Measurements from ENCODE around the gene RNF212B.
A peak's percentile ranks its signal among the peaks of the same experiment; 100 is the strongest.
"Not testable (repeated sequence)": the region's sequence is repeated elsewhere in the genome, so short reads cannot be mapped to it uniquely, and the experiment has no call there.

The RNF212B gene

DNA sequence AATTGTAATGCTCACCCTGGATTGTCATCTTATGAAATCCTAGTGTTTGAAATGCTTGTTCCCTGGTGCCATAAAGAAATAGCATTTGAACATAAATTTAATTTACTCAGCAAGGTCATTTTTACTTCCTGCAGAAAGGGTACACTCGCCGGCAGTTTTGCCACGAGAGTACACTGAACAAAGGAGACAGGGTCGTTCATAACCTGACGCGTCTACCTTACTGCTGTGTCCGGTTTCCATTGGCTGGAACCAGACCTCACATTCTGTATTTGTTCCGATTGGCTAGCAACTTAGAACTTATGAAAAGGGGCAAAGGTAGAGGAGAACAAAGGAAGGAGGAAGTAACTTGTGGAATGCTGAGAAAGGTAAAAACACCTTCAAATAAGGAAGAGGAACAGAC is 23.1 kb downstream of the RNF212B start:
- not testable (repeated sequence) for H3K27ac Mint-ChIP-seq; H3K4me3 Mint-ChIP-seq; H3K36me3 Mint-ChIP-seq (ENCODE audit: low read depth); H3K4me1 Mint-ChIP-seq (ENCODE audit: low read depth); H3K9me3 Mint-ChIP-seq
- peaks cover 41% of the 10 kb centered on the region for H3K27me3 Mint-ChIP-seq (ENCODE audit: low read depth)

DNA sequence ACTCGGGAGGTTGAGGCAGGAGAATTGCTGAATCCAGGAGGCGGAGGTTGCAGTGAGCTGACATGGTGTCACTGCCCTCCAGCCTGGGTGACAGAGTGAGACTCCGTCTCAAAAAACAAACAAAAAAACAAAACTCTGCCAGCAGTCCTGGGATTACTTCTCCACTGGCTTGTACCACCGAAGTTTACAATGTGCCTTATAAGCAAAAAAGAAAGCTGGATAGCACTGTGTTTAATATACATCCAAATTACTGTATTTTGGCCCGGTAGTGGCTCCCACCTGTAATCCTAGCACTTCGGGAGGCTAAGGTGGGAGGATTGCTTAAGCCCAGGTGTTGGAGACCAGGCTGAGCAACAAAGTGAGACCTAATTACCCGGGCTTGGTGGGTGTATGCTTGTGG is 31.5 kb downstream of the RNF212B start:
- H3K27ac Mint-ChIP-seq = no peak overlapping the region
- no peak overlapping the region for H3K4me3 Mint-ChIP-seq
- no peaks in the 10 kb centered on the region for H3K9me3 Mint-ChIP-seq
- peaks cover 20% of the 10 kb centered on the region for H3K27me3 Mint-ChIP-seq (ENCODE audit: low read depth)
- H3K4me1 Mint-ChIP-seq (ENCODE audit: low read depth) = no peaks in the 10 kb centered on the region
- no peaks in the 10 kb centered on the region for H3K36me3 Mint-ChIP-seq (ENCODE audit: low read depth)

DNA sequence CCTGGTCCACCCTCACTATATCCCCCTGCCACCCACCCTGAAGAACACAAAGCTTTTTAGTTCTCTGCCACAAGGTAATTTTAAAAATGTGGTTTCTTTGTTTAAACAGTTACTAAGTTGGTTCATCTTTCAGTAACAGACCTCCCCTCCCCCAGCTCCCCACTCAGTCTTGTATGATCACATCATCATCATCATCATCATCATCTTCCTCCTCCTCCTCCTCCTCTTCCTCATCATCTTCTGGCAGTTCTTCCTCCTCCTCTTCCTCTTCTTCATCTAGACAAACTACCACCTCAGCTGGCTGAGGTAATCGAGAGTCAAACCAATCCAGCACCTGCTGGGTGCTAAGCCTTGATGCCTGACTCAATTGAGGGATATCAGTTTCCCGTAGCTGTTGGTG is 37.7 kb downstream of the RNF212B start:
- Mint-ChIP-seq H3K4me3 (no peak overlapping the region), H3K4me1 (ENCODE audit: low read depth) (no peaks in the 10 kb centered on the region), H3K27ac (no peak overlapping the region)

DNA sequence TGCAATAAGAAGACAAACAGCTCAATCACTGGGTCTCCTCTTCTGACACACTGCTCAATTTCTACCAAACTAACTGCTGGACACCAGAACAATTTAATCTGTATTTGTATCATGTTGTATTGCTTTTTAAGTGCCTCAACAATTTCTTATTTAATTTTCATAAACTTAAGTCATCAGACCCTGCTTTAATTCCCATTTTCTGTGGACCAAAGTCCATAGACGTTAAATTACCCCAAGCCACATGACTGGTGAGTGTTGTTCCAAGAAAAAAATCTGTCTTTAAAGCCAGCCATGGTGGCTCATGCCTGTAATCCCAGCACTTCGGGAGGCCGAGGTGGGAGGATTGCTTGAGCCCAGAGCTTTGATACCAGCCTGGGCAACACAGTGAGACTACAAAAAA is 39.5 kb downstream of the RNF212B start:
- Mint-ChIP-seq H3K9me3 (no peaks in the 10 kb centered on the region), H3K36me3 (ENCODE audit: low read depth) (peaks cover 5% of the 10 kb centered on the region), H3K4me3 (no peak overlapping the region), H3K27me3 (ENCODE audit: low read depth) (no peaks in the 10 kb centered on the region), H3K27ac (no peak overlapping the region), H3K4me1 (ENCODE audit: low read depth) (peaks cover under 1% of the 10 kb centered on the region)

More for the DNA sequence above, 37.7 kb downstream of the RNF212B start:
- Mint-ChIP-seq H3K36me3 (ENCODE audit: low read depth) (peaks cover 5% of the 10 kb centered on the region), H3K27me3 (ENCODE audit: low read depth) (no peaks in the 10 kb centered on the region), H3K9me3 (no peaks in the 10 kb centered on the region)

DNA sequence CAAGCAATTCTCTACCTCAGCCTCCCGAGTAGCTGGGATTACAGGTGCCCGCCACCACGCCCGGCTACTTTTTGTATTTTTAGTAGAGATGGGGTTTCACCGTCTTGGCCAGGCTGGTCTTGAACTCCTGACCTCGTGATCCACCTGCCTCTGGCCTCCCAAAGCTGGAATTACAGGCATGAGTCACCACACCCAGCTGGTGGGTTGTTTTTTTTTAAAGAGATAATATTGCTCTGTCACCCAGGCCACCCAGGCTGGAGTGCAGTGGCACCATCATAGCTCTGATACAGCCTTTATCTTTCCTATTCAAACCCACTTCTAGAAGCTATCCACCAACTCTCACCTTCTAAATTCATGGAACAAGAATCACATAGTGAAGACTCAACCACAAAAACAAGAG is 40.2 kb downstream of the RNF212B start:
- not testable (repeated sequence) for H3K36me3 Mint-ChIP-seq (ENCODE audit: low read depth); H3K9me3 Mint-ChIP-seq; H3K4me1 Mint-ChIP-seq (ENCODE audit: low read depth); H3K27me3 Mint-ChIP-seq (ENCODE audit: low read depth); H3K27ac Mint-ChIP-seq; H3K4me3 Mint-ChIP-seq

DNA sequence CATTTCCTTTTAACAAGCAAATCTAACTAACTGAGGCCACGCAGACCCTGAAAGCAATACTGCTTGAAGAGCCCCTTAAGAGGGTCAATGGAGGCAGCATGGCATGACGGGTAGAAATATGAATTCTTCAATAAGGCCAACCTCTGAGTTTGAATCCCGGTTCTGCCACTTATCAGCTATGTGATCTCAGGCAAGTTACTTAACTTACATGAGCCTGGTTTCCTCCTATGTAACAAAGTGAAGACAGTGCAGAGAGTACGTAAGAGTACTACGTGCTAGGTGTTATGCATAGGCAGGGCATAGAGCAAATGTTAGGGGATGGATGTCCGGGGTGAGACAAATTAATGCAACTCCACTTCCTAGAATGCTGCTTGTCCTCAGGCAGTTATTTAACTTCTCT is 43.5 kb downstream of the RNF212B start:
- Mint-ChIP-seq H3K27me3 (ENCODE audit: low read depth) (no peaks in the 10 kb centered on the region), H3K4me3 (no peak overlapping the region), H3K4me1 (ENCODE audit: low read depth) (peaks cover 13% of the 10 kb centered on the region), H3K36me3 (ENCODE audit: low read depth) (no peaks in the 10 kb centered on the region), H3K9me3 (no peaks in the 10 kb centered on the region), H3K27ac (no peak overlapping the region)

DNA sequence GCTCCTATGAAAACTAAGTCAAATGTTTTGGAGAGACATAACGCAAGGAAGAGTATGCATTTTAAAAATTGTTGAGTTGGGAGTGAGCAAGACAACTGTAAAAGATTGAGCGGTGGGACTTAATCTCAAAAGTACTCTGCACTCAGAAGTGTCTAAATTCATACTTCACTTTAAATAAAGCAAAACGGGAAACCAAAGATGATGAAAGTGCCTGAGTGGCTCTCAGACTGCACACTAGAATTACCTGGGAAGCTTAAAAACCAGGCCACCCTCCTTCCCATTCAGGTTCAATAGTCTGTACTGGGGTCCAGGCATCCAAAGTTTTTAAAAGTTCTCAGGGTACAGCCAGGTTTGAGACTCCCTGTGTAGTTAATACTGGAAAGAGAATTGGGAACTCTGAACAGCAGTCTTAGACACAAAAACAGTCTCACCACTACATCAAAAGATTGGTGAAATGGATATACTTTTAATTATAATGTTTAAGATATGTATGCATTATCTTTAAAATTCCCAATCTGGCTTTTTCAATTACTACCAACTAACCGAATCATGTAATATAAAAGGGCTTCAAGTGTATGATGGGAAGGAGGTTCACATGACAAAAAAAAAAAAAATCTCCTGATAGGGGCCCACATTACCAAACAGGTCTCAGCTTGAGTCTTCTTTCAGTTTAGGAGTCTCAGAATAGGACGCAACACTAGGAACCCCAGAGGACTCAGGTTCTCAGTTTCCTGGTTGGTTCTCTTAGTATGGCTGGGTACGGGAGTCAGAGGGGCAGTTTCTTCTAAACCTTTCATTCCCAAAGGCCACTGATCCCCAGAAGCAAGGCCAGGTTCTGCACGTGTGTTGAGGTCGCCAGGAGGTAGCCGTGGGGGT is 47.2 kb downstream of the RNF212B start:
- peaks cover 21% of the 10 kb centered on the region for H3K4me1 Mint-ChIP-seq (ENCODE audit: low read depth)
- no peaks in the 10 kb centered on the region for H3K36me3 Mint-ChIP-seq (ENCODE audit: low read depth)
- peak overlapping the region; percentile 86 for H3K27ac Mint-ChIP-seq
- peaks cover 4% of the 10 kb centered on the region for H3K27me3 Mint-ChIP-seq (ENCODE audit: low read depth)
- peak overlapping the region; percentile 97 for H3K4me3 Mint-ChIP-seq
- H3K9me3 Mint-ChIP-seq = no peaks in the 10 kb centered on the region

DNA sequence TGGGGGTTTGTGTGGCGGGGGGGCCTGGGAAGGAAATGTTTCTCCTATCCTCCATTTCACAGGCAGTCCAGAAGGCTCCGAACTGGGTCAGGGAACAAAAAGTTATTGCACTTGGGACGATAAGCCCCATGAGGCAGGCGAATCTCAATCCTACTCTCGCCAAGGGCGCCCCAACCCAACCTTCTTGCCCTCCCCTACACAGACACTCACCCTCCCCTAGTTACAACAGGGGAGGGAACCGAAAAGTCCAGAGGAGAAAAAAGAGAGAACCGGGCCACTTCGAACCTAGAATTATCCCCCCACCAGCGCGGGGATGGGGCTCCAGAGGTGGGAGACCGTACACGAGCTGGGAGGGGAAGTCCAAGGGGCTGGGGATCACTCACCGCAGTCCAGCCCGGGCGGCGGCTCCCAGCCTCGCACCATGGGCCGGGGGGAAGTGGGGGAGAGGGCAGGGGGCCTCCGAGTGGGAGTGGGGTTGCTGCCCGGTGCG is 47.8 kb downstream of the RNF212B start:
- H3K4me1 Mint-ChIP-seq (ENCODE audit: low read depth) = peaks cover 21% of the 10 kb centered on the region
- H3K27me3 Mint-ChIP-seq (ENCODE audit: low read depth) = peaks cover 4% of the 10 kb centered on the region
- peak overlapping the region; percentile 97 for H3K4me3 Mint-ChIP-seq
- H3K27ac Mint-ChIP-seq = peak overlapping the region; percentile 86
- no peaks in the 10 kb centered on the region for H3K9me3 Mint-ChIP-seq
- no peaks in the 10 kb centered on the region for H3K36me3 Mint-ChIP-seq (ENCODE audit: low read depth)

DNA sequence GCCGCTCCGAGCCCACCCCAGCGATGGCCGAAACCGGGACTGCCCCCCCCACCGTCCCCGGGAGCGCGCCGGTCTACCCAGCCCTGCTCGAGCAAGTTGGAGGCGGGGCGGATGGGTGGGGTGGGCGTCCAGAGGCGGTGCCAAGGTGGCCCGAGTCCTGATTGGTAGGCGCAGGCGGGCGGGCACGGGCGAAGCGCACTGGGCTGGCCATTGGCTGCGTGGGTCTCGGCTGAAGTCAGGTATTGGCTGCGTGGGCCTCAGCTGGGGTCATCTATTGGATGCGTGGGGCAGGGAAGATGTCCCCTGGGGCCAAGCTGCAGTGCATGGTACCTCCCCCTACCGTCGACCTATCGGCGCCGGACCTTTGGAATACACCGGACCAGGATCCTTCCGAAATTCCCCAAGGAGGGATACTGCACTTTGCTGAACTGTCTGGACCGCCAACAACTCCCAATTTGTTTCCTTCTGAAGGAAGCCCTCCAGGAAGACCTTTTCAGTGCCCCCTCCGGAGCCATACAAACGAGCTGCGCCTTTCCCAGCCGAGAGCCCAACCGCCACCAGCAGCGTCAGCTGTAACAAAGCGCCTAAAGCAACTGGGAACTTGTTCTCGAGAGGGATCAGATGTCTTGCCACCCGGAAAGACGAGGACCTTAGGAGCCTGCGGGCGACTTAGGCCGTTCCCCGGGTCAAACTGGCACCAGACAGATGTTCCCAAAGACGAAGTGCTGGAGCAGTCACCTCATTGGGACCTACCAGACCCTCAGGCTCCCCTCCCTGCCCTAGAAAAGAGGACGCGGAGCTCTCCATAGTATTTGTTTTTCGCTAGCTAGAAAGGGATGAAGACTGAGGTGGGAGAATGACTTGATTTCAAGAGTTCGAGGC is 48.5 kb downstream of the RNF212B start, which contains the start of gene HOMEZ:
Gene HOMEZ, minus strand, starts transcription at position 113 of the 882 bp plus-strand sequence. CDS start 180 bp downstream, outside the sequence.
- Mint-ChIP-seq H3K4me3 (peak within 1 kb of the TSS; percentile 97), H3K27ac (peak within 1 kb of the TSS; percentile 94), H3K36me3 (ENCODE audit: low read depth) (no peaks in the 10 kb centered on the region), H3K4me1 (ENCODE audit: low read depth) (peaks cover 21% of the 10 kb centered on the region), H3K9me3 (no peaks in the 10 kb centered on the region), H3K27me3 (ENCODE audit: low read depth) (peaks cover 4% of the 10 kb centered on the region)

DNA sequence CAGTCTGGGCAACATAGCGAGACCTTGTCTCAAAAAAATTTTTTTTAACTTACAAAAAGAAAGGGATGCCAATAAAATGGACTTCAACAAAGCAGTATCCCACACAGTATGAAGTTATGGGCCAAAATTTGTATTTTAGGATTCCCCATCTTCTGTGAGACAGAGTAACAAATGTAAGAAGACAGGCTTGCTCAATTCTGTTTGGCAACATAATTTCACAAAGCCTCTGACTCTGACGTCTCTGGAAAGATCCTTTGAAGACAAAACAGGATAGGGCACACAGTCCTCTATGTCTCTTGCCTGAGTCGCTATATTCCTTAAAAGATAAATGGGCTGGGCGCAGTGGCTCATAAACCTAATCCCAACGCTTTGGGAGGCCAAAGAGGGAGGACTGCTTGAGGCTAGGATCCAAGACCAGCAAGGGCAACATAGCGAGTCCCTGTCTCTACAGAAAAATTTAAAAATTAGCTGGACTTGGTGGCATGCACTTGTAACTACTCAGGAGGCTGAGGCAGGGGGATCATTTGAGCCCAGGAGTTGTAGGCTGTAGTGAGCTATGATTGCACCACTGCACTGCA is 49.3 kb downstream of the RNF212B start:
- no peaks in the 10 kb centered on the region for H3K9me3 Mint-ChIP-seq
- H3K27ac Mint-ChIP-seq = peak overlapping the region; percentile 94
- peaks cover 4% of the 10 kb centered on the region for H3K27me3 Mint-ChIP-seq (ENCODE audit: low read depth)
- H3K4me3 Mint-ChIP-seq = peak overlapping the region; percentile 97
- peaks cover 21% of the 10 kb centered on the region for H3K4me1 Mint-ChIP-seq (ENCODE audit: low read depth)
- no peaks in the 10 kb centered on the region for H3K36me3 Mint-ChIP-seq (ENCODE audit: low read depth)

DNA sequence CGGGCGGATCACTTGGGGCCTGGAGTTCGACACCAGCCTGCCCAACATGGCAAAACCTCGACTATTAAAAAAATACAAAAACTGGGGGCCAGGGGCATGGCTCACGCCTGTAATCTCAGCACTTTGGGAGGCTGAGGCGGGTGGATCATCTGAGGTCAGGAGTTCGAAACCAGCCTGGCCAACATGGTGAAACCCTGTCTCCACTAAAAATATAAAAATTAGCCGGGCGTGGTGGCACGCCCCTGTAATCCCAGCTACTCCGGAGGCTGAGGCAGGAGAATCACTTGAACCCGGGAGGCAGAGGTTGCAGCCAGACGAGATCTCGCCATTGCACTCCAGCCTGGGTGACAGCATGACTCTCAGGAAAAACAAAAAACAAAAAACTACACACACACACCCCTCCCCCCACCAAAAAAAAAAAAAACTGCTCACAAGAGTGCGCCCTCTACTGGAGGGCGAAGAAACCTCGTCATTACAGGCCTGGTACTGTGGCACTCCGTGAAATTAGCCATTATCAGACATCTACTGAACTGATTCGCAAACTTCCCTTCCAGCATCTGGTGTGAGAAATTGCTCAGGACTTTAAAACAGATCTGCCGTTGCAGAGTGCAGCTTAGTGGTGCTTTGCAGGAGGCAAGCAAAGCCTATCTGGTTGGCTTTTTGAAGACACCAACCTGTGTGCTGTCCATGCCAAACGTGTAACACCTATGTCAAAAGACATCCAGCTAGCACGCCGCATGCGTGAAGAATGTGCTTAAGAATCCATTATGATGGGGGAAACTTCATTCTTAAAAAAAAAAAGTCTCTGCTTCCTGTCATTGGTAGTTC is 57.2 kb downstream of the RNF212B start:
- Mint-ChIP-seq H3K27me3 (ENCODE audit: low read depth) (no peaks in the 10 kb centered on the region), H3K9me3 (no peaks in the 10 kb centered on the region), H3K4me1 (ENCODE audit: low read depth) (peaks cover 16% of the 10 kb centered on the region), H3K4me3 (no peak overlapping the region), H3K36me3 (ENCODE audit: low read depth) (peaks cover 7% of the 10 kb centered on the region), H3K27ac (peak overlapping the region; percentile 59)

DNA sequence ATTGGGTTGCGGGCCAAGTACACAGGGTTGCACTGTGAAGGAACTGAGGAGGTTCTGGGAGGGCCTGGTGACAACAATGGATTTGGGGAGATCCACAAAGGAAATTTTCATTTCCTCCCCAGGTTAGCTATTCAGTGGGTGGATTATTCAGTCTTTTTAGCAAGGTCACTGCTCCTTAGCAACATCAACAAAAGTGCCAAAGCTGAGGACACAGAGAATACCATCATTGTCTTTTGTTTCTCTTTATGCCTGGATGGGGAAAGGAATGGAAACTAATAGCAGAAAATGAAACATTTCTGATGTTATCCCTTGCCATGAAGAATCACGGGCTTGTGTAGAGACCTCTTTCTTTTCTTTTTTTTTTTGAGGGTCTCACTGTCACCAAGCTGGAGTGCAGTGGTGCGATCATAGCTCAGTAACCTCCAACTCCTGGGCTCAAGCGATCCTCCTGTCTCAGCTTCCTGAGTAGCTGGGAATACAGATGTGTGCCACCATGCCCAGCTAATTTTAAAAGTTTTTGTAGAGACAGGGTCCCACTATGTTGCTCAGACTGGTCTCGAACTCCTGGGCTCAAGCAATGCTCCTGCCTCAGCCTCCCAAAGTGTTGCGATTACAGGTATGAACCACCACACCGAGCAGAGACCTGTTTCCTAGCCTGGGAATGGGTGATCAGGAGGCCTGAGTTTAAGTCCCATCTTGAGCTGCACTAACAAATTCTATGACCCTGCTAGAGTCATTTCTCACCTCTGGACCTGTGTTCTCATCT is 58.5 kb downstream of the RNF212B start:
- Mint-ChIP-seq H3K9me3 (no peaks in the 10 kb centered on the region), H3K4me3 (no peak overlapping the region), H3K27ac (no peak overlapping the region), H3K36me3 (ENCODE audit: low read depth) (peaks cover 7% of the 10 kb centered on the region), H3K4me1 (ENCODE audit: low read depth) (peaks cover 20% of the 10 kb centered on the region), H3K27me3 (ENCODE audit: low read depth) (no peaks in the 10 kb centered on the region)

DNA sequence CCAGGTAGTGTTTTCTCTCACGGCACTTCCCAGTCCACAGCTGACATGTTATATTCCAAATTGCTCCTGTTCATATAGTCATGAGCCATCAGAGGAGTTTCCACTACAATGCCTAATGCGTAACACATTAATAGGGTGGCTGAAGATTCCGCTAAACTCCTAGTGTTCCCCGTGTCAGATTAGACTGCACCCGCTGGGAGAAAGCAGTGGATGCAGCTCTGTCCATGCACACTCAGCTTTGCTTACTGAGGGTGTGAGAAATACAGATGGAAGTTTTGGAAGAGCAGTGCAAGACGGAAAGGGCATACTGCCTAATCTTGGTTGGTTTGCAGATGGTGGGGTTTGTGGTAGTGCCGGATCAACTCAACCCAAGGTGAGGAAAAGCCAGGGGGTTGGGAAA is 59.4 kb downstream of the RNF212B start:
- peaks cover 20% of the 10 kb centered on the region for H3K4me1 Mint-ChIP-seq (ENCODE audit: low read depth)
- no peak overlapping the region for H3K4me3 Mint-ChIP-seq
- H3K27me3 Mint-ChIP-seq (ENCODE audit: low read depth) = no peaks in the 10 kb centered on the region
- peaks cover 7% of the 10 kb centered on the region for H3K36me3 Mint-ChIP-seq (ENCODE audit: low read depth)
- no peak overlapping the region for H3K27ac Mint-ChIP-seq
- no peaks in the 10 kb centered on the region for H3K9me3 Mint-ChIP-seq
